Measurements from ENCODE around the gene CCR5AS.
"Not testable (repeated sequence)": the region's sequence is repeated elsewhere in the genome, so short reads cannot be mapped to it uniquely, and the experiment has no call there.

CCR5AS gene

GRCh38 chr3:46427916-46428833, 21.3 kb upstream of the CCR5AS start:
- no peak for DNase-seq

GRCh38 chr3:46427404-46427803, 20.5 kb upstream of the CCR5AS start:
- DNase-seq: not testable (repeated sequence)

GRCh38 chr3:46426476-46426875, 19.6 kb upstream of the CCR5AS start:
- not testable (repeated sequence) for DNase-seq

DNA sequence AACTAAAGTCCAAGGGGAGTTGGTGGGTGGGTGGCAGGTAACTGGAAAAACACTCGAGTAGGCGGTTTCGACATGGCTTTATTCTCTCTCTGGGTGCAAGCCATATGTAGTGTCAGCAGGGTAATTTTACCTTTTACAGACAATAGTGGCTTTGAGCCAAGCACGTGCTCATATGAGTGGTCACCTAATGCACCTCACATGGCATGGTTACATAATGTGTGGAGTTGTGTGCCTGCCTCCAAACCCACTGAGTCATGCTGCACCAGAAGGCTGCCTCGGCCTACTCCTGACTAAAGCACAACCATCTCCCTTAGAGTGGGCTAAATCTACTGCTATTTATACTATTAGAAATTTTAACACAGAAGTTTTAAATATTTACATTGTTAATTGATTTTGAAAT, 16.7 kb upstream of the CCR5AS start:
- no peak for DNase-seq

DNA sequence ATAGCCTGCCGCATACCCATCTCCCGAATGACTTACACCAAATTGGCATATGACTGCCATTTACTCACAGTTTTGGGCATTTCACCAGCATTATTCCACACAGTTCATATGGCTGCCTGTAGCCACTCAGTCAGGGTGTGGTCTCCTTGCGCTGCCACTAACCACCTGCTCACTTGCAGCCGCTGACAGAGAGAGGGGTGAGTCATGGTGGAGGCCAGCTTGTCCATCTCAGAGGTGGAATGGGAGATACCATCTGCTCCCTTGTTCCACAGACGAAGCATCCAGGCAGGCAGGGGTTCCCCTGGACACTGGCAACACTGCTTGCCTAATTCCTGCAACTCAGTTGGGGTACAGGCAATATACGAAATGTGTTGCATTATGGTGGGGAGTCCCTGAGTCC, 15.8 kb upstream of the CCR5AS start:
- no peak for DNase-seq

DNA sequence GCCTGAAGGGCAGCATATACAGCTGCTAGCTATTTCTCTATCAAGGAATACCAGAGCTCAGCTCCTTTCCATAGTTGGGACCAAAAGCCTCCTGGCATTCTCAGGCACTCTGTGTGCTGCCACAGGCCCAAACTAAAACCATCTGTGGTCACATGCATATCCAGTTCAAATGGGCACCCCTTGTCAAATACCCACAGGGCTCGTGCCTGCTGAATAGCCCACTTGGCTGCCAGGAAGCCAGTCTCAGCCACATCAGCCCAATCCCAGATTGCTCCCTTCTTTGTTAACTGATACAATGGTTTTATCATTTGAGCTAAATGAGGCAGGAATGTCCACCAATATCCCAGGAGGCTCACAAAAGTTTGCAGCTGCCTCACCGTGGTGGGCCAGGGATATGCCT, 14.1 kb upstream of the CCR5AS start:
- DNase-seq: no peak

DNA sequence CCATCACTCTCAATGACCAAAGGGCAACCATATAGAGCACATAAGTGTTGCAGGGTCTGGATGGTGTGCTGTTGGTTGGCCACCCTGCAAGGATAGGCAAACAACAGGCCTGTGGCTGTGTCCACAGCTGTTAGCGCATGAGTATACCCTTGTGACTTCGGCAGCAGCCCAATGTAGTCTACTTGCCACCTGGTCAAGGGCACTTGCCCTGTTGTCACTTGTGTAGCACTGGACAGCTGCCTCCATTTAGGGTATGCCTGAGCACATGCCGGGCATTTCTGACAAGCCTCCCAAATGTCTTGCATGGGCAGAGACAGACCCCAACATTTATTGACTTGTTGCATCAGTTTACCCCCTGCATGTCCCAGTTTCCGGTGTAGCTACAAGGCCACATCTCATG, 12.9 kb upstream of the CCR5AS start:
- DNase-seq: no peak

GRCh38 chr3:46417841-46418611, 11.2 kb upstream of the CCR5AS start:
- DNase-seq: no peak

GRCh38 chr3:46416811-46417510, 10.1 kb upstream of the CCR5AS start:
- no peak for DNase-seq

DNA sequence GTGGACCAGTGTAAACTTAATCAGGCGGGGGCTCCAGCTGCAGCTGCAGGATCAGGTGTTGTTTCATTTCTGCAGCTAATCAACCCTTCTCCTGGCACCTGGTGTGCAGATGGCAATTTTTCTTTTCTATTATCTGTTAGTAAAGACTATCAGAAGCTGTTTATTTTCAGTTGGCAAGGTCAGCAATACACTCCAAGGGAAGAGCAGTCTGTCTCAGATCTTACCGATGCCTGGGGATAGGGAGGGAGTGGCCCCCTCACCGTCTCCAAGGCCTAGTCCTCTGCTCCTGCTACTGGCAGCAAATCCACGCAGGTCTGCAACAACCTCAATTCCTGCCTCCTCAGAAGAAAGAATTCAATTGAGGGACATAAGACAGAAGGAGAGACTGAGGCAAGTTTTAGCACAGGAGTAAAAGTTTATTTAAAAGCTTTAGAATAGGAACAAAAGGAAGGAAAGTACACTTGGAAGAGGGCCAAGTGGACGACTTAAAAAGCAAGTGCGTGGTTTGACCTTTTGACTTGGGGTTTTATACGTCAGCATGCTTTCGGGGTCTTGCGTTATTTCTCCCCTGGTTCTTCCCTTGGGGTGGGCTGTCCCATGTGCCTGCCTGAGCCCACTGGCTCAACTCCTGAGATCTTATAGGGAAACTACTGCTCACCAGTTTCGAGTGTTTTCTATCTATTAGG, 9.4 kb upstream of the CCR5AS start:
- no peak for DNase-seq

DNA sequence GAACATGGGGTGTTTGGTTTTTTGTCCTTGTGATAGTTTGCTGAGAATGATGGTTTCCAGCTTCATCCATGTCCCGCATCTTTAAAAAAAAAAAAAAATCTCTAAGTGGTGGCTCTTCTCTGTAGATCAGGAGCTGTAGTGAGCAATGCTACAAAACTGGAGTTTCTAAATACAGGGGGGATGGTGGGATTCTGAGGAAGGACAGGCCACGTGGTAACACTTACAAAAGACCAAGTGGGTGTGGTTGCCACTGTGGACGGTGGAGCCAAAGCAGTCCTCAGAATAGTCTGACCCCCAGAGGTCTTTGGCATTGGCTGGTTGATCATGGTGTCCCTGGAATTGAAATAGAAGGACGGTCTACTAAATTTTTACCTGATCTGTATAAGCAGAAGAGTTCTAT, 7.9 kb upstream of the CCR5AS start:
- DNase-seq: no peak

DNA sequence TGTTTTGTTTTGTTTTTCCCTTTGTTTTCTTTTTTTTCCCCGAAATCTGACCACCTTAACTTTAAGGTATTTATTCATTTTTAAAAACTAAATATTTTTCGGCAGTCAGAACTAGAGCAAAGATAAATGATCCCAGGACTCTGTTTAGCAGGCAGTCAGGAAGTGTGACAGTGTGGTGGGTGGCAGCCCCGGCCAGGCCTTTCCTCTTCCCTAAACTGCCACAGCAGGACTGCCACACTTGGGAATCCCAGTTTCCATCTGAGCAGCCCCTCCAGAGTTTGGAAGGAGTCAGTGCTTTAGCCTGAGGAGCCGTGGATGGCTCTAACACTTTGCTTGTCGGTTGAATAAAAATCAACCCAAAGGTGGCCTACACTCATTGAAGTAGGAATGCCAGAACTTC, 7.1 kb upstream of the CCR5AS start:
- DNase-seq: no peak

DNA sequence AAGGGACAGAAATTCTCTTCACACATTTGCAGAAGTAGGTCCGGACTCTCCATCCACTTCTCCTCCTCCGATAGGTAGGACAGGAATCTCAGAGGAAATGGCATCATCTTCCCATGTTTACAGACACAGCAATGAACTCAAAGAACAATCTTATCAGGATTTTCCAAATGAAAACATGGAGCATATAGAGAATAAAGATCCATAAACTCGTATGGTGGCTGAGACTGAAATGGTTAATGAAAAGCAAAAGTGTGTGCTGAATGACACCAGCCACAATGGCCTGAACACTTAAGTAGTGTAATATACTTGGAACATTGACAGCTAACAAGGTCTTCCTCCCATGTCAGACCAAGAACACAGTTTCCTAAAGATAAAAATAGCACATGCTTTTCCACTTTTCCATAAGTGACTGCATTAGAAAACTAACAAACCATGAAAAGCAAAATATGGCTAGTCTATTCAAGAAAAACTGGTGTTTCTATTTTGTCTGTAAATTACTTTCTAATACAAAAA, 6.0 kb upstream of the CCR5AS start:
- no peak for DNase-seq

DNA sequence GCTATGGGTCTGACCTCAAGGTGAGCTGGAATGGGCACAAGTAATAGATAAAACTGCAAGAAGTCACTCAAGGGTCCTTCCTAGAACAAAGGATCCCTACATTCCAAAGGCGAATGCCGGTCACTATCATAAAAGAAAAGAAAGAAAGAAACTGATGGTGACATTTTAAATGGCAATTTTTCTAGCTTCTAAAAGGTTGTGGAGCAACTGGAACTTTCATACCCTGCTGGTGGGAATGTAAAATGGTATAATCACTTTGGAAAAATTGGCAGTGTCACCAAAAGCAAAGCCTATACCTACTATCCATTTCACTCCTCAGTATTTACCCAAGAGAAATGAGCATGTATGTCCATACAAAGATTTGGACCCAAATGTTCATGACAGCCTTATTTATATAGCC, 4.4 kb upstream of the CCR5AS start:
- DNase-seq: no peak

DNA sequence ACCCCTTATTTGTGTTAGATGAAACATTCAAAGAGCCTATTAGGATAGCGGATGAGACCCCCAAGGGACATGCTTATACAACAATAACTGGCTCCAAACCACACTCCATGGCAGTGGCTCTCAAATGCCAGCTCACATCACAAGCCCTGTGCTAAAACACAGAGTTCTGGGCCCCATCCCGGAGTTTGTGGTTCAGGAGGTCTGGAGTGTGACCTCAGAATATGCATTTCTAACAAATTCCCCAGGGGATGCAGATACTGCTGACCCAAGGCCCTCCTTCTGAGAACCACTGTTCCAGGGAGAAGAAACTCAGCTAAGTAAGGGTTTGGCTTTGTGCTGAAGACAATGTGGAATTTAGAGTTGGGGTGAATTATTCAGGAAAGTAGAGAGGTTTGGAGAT, 3.8 kb upstream of the CCR5AS start:
- no peak for DNase-seq

- no peak for DNase-seq
Measured at GRCh38 chr3:46409739-46410489, 3.0 kb upstream of the CCR5AS start.

DNA sequence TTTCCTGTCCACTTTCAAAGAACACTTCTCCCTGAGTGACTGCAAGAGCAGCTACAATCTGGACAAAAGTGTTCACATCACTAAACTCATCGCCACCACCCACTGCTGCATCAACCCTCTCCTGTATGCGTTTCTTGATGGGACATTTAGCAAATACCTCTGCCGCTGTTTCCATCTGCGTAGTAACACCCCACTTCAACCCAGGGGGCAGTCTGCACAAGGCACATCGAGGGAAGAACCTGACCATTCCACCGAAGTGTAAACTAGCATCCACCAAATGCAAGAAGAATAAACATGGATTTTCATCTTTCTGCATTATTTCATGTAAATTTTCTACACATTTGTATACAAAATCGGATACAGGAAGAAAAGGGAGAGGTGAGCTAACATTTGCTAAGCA, 2.0 kb upstream of the CCR5AS start:
- DNase-seq: no peak

- no peak for DNase-seq
Measured at GRCh38 chr3:46407970-46408369, 1.1 kb upstream of the CCR5AS start.

DNA sequence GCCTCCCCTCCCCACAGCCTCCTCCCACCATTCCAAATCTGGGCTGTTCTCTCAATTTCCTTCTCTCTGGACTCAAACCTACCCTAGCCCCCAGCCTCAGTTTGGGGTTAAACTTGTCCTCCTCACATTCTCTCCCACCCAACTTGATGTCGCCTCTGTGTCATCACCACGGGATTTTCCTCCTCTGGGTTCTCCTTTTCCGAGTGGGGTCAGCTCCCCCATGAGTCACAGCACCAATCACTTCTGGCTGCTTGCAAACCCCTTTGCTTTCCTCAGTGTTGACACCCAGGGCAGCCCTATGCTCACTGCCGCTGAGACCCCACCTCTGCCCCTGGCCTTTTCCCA, 451 bp downstream of the CCR5AS start:
- DNase-seq: no peak

DNA sequence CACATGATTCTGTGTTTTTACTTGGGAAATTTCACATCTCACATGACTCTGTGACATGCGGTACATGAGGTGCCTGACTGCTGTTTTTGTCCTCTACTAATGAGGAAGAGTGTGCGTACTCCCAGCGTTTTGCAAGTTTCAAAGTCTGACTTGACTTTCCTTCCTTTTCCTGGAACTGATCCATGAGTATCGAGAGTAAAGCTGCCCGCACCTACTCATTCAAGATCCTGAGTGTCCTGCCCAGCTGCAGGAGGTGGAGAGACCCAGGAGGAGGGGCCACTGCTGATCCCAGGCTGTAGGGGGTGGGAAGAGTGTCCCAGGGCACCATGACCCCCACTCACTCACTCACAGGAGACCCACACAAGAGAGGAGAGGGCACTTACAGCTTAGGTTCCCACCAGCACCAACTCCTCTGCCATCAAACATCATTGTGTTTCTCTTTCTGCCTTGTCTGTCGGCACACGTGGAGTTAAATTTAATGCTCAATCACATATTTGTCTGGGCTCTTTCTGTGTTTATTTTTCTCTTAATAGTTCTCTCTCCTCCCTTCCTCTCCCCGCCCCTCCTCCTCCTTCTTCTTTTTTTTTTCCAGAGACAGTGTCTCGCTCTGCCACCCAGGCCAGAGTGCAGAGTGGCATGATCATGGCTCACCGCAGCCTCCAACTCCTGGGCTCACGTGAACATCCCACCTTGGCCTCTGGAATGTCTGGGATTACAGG, 1.4 kb downstream of the CCR5AS start:
- no peak for DNase-seq

DNA sequence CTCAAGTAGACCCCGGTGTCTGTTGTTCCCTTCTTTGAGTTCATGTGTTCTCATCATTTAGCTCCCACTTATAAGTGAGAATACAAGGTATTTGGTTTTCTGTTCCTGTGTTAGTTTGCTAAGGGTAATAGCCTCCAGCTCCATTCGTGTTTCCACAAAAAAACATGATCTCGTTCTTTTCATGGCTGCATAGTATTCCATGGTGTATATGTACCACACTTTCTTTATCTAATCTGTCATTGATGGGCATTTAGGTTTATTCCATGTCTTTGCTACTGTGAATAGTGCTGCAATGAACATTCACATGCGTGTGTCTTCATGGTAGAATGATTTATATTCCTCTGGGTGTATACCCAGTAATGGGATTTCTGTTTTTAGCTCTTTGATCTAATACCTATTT, 4.0 kb downstream of the CCR5AS start:
- not testable (repeated sequence) for DNase-seq

Measured in activated naive CD4-positive, alpha-beta T cell (primary cell).